NCI-H446 treated with DMSO at 0.1 percent for 48 hours (cell line): ENCODE results near the gene FANK1.

ENCODE experiments used
- DNase-seq: peaks from one replicate; lab custom pipeline; 2025; lab: John Stamatoyannopoulos, UW

The FANK1 gene

DNA sequence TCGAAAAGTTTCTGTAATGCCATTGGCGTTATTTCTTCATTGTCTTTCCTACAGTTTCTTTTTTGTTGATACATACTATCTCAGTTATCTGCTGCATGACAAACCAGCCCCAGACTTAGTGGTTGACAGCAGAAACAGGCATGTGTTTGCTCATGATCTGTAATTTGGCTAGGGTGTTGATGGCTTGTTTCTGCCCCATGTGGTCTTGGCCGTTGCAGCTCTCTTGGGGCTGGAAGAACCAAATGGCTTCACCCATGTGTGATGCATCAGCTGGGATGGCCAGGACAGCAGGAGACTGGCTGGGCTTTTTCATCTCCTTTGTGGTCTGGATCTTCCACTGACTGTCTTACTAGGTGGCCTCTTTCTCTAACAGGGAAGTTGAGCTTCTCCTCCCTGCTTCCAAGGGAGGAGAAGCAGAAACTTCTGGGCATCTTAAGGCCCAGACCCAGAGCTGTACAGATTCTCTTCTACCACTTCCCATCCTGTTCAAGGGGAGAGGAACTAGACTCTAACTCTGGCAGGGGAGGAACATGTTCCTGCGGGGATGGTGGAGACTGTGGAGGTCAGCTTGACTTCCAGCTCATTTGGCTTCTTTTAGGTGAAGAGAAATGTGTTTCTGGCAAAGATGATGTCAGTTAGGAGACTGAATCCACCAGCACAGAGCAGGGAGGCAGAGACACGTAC is 89.3 kb downstream of the FANK1 start:
- no peak for DNase-seq

DNA sequence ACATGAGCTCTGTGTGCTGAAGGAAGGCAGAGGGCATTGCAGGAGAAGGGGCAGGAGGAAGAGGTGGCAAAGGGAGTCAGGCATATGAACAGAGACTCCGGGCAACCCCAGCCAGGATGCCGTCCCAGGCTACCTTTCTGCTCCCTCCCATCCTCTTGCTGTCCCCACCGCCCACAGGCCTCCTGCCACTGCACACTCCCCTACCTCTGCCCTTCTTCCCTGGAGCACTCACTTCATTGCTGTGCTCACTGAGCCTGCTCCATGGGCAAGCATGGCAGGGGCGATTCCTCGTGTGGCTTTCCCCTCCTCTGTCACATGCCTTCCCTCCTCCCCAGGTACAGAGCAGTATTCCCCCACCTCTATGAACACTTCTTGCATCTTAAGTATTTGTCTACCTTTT is 93.4 kb downstream of the FANK1 start:
- DNase-seq, result no peak

DNA sequence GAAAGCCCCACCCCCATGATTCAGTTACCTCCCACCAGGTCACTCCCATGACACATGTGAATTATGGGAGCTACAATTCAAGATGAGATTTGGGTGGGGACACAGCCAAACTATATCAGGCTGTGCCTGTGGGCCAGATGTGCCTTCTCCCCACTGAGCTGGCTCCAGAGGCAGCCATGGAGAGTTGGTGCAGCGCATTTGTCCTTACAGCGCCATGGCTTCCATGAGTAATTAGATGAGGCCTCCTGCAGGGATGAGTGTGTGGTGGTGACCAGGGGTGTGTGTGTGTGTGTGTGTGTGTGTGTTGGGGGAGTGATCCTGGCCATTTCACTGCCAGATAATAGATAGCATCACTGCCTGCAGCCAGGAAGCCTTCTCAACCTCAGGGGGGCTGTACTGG is 94.6 kb downstream of the FANK1 start:
- DNase-seq, result no peak

DNA sequence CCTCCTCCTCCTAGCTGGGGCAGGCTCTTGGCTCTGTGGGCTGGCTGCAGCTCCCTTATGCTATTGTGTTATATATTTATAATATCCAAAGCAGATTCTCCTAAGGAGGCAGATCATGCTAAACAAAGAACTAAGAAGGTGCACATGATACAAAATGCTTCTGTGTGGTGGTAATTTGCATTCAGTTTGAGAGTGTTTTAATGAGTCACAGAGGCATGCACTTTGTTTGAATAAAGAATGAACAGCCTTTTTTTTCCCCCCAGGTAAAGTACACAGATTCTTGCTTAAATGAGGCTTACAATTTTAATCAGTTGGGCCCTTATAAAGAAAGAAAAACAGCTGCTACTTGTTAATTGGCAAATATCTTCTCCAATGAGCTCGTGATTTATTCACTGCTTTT is 95.0 kb downstream of the FANK1 start:
- no peak for DNase-seq

DNA sequence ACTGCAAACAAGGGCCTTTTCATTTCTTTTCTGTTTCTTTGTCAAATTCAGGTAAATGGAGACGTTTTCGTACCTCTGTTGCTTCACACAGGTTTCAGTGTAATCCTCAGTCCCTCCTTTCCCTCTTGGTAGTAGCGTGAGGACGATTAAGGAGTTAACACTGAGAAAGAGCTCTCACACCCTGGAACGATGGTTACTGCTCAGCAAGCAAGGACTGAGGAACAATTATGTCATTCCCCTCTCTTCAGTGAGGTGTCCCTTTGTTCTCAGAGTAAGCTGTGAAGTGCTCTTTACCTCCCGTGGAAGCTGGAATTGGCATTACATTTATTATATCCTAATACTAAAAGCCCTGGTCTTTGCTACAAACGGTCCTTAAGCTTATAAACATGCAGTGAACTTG is 95.9 kb downstream of the FANK1 start:
- DNase-seq, result no peak

DNA sequence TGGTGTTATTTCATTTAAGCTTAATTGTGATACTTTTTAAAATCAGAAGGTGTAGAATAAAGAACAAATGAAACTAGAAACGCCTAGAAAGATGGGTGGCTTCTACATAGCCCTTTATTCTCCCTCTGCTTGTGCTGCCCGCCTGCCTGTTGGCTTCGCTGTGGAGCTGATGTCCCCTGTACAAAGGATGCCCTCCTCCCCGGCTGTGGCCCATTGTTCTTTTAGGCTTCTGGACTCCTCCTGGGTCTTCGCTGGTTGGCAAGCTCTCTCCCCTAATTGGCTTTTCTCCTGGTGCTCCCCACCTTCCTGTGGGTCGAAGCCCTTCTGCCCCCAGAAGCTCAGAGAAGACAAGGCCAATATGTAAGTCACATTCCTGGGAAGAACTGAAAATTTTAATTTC is 98.2 kb downstream of the FANK1 start:
- DNase-seq, result no peak

DNA sequence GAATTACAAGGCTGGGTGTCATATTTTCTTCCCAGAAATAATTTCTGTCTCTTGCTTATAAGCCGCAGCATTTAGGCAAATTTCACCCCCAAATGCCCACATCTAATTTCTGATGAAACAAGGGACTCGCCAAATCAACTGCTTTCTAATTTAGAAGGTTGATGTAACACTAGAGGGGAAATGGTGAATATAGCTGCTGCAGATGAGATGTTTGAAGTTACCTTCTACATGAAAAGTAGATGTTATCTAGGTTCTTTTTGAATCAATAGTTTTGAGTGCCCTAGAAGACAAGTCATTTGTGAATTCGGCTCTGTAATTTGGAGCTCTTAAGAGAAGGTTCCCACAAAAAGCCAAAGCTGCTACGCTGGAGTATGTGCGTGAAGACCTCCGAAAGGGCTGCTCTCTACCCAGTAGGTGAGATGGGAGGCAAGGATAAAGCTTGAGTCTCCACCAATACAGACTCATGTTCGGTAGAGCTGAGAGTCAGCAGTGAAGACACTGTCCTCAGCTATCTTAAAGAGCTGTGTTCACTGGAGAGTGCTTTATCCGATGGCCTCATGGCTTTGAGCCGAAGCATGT is 99.5 kb downstream of the FANK1 start:
- DNase-seq, result no peak

DNA sequence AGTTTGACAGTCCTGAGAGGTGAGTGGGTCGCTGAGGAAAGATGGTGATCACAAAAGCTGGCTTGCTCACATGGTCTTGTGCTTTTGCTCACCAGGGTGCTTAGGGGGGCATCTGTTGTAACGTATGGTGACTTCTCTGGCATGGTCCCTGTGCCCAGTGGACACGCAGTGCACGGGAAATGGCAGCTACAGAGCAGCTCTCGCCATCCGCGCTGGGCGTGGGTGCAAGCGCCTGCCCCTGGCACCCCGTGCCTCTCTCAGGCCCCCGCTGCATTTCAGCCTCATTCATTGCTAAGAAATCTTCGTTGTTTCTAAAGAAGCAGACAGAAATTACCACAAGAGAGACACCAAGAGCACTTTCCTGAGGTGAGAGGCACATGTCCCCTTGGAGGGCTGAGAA is 101.2 kb downstream of the FANK1 start:
- no peak for DNase-seq

DNA sequence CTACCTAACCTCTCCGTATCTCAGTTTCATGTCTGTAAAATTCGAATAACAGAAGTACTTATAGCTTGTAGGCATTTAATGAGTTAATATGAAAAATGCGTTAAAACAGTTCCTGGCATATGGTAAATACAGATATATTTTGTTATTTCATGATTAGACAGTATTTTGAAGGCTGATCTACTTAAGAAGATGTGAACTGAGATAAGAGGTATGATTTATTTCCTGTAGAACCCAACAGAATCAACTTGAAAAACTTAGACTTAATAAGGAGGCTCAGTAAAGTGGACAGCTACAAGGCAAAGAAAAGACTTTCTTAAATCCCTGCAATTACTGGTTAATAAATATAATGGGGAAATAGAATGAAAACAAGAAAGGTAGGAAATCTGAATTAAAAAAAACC is 103.3 kb downstream of the FANK1 start:
- no peak for DNase-seq

DNA sequence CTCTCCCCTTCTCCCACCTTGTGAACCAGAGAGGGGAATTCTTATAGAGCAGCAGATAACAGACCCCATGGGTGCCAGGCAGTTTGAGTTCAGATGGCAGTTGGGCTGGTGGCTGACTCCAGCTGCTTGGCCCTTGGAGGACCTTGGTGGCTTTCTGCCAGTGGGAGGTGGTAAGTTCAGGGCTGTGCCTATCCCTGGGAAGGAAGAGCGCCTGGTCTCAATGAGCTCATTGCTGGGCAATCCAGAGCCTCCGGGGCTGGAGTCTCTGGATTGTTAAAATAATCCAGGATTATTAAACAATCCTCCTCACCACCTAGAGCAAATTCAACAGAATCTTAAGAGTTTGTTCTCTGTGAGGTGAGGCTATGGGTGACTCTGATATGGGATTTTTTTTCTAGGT is 105.2 kb downstream of the FANK1 start:
- no peak for DNase-seq

DNA sequence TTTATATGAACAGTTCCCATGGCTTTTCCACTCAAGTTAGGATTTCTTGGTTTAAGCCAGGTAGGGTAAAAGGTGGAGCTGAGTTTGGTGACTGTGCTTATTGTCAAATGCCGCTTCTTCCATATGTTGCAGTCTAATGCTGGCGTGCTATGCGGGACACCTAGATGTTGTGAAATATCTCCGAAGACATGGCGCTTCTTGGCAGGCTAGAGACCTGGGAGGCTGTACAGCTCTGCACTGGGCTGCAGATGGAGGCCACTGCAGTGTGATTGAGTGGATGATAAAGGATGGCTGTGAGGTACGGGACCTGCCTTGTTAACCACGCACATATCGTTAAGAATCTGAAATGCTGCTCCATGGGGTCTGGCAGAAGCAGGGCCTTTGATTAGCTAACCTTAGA is 108.4 kb downstream of the FANK1 start:
- no peak for DNase-seq

DNA sequence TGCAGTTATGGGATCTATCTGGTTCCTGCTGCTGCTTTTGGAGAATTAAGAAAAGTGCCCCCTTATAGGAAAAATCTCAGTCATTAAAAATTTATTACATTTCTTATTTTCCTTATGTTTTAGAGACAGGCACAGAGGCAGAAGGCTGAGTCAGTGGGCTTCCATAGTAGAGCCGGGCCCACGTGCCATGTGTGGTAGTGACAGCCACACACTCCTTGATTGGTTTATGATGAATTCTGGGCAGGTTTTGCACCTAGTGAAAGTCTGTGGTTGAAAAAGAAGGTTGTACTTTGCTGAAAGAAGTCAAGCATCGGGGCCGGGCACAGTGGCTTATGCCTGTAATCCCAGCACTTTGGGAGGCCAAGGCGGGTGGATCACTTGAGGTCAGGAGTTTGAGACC is 109.9 kb downstream of the FANK1 start:
- no peak for DNase-seq

DNA sequence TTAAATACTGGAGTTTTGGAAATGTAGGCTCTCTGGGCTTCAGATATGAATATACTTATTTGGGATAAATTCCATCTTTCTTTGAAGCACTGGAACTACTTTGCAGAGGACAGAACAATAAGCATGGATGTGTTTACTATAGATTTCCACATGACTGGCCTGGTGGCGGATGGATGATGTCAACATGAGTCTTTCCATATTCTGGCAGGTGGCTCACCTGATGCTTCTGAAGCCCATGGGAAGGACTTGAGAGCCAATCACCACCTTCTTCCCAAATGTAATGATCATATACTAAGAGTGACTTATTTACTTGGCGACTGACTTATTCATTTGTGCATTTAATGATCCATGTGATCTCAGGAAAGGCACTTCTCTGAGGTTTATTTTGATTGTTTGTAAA is 110.5 kb downstream of the FANK1 start:
- no peak for DNase-seq

DNA sequence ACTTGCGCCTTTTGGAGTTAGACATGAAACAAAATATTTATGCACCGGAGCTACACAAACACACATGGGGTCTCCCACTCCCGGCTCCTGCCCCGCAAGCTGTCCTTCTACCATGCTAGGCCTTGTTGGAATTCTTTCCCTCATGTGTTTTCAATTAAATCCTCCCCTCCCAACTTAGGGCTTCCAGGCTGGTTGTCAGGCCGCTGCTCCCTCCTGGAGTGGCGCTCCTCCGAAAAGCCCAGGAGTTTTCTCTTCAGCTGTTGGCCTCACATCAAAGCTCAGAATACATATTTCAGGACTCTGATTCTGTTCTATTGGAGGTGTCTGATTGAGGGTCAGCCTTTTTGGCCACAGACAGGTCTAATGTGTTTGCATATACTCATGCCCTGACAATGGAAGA is 113.3 kb downstream of the FANK1 start:
- DNase-seq, result no peak

DNA sequence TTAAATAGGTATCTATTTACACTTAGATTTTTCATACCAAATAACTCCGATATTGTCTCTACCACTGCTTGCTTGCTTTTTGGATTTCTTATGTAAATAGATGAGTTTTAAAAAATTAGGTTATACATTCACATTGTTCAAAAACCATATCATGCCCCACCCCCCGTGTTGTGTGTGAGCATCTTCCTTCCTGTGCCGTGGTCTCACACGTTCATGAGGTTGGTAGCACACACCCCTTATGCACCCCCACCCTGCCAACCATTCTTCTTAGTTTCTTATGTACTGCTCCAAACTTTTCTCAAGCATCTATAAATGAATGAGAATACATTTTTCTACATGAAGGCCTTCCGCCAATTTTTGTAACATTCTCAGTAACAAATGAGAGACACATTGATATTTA is 115.6 kb downstream of the FANK1 start:
- DNase-seq, result no peak

DNA sequence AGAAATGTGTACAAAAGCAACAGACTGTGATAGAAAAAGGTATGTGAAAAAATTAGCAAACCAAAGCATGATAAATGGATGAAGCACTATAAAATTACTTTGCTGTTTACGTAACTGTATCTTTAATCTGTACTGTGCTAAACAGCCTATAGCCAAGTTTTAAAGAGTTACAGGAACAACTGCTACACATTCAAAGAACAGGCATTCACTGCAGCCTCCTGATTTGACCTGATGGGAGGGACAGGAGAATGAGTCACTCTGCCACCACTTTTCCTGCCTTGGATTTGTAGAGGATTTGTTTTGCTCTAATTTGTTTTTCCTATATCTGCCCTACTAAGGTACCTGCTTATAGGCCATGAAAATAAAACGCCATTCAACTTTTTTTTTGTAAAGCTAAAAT is 116.1 kb downstream of the FANK1 start:
- no peak for DNase-seq

DNA sequence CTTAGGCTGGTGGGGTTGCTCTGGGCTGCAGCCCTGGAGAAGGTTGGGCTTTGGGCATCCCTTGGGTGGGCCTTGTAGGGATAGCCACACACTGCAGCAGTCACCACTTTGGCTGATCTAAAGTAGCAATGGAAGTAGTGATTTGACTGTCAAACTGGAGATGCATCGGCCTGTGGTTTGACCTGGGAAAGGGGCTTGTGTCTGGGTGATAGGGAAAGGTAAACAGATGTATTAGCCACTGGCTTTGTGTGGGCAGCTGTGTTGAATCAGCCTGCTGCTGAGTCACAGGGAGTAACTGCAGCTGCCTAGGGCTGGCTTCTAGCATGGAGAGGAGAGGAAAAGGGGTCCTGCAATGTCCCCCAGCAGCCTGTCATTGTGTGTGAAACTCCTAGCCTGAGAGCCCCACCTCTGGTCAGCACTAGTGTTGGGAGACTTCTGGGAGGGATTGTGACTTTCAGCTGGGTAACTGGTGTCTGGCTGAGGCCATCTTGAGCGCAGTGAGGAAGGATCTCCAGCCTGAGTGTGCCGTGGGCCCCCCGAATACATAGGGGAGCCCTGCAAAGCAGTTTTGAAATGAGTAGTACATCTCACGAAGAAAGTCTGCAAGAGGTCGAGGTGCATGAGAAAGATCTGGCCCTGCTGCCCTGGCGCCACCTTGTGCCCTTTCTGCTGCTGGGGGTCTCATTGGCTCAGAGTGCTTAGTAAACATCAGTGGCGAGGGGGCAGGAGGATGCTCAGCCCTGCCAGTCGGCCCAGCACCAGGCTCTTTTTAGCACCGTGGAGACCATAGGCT is 117.3 kb downstream of the FANK1 start:
- DNase-seq, result peak; percentile 13

DNA sequence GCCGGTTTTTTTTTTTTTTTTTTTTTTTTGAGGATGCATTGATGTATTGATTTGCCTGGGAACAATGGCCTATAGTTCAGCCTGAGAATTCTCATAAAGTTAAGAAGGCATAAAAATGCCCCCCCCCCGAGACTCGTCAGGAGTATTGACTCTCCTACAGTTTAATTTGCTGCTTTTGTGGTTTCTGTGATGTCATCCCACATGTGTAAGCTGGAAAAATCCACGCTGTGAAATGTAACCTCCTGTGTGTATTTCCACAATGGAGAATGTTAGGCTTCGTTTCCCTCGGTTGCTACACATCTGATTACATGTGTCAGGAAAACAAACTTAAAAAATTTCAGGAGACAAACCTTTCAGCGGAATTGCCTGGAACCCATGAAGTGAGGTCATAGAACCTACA is 117.9 kb downstream of the FANK1 start:
- DNase-seq, result no peak

DNA sequence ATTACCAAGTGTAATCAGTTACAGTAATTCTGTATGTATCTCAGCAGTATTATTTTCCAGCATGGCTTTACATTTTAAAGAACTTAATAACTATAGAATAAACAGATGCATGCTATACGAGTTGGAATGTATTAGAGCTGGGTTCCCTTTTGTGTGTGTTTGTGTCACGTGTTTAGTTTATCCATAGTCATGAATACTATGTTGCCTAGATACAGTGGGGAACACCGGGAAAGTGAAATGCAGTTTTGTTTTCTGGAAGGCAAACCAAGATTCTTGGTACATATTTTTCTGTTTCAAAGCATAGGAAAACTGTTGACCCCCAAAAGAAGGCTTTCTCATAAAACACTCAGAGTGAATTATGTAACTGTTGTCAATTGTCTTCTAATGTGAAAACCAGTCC is 119.0 kb downstream of the FANK1 start:
- no peak for DNase-seq

DNA sequence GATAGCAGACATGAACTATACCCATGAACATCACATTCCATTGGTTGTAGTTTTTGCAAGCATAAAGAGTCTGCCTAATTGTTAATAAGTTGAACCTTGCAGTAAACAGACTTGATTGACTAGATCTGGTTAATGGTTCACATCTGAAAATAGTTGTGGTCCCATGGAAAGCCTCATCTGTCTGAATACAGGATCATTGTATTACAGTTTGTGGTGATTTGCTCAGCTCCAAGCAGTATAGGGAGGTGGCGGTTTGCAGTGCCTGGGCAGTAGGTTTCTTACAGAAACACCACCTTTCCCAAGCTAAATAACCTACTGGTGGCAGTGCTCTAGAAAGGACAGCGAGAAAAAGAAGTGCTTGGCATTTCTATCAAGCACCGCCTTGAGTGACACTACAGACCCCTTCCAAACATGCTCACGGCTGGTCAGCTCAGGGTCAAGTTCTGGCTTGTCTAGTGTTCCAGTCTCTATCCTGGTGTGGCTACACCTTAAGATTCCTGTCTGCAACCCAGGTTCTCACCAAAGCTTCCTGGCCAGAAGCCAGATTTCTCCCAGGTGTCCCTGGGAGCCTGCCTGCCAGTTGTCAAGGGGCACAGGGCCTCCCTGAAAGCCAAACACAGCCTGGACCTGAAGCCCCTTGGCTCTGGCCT is 119.9 kb downstream of the FANK1 start:
- DNase-seq, result no peak

DNA sequence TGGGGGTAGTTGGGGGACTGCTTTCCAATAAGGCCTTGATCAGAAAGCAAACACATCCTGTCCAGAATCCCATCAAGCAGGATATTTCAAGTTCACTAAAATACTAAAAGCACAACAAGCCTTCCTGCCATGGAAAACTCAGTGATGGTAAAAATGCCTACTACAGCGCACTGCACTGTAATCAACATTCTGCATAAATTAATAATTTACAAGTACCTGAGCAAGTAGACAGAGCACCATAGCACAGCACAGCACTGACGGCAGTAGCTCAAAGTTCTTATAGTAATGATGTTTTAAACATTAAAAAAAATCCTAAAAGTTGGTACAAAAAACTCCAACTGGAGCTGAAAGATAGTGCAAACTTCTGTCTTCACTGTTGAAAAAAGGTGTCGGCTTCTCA is 120.5 kb downstream of the FANK1 start:
- DNase-seq, result no peak

DNA sequence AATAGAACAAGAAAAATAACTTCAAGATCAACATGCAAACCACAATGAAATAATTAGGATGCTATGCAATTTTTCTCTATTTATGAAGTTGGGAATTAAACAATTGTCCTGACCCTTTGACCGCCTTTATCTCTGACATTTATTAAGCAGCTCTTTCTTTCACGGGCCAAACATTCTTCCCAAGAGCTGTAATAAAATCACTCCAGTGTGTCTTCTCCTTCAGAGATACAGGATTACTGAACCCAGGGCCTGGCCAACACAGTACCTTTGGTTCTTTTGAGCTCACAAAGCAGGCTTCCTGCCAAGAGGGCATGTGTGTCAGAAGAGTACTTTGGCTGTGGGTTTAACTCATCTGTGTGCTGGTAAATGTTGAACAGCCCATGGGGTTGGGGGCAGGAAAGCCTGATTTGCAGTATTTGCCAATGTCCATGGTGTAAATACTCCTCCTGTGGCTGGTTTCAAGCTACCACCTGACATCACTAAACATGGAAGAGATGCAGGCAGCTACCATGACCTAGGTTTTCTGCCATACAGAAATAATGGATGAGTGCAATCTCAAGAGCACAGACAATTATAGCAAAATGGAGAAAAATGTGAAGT is 121.7 kb downstream of the FANK1 start:
- no peak for DNase-seq
